ENCODE measurements around the gene GLT8D1. TPM values are rescaled to one million over a fixed set of nuclear protein-coding genes. Genes with fewer than 3 reads are reported as not detected.
"Not testable (repeated sequence)": the region's sequence is repeated elsewhere in the genome, so short reads cannot be mapped to it uniquely, and the experiment has no call there.

Gene GLT8D1
- total RNA-seq, 8 experiments from 2014 or later = 46.9 to 120 (median 66.2) TPM

DNA sequence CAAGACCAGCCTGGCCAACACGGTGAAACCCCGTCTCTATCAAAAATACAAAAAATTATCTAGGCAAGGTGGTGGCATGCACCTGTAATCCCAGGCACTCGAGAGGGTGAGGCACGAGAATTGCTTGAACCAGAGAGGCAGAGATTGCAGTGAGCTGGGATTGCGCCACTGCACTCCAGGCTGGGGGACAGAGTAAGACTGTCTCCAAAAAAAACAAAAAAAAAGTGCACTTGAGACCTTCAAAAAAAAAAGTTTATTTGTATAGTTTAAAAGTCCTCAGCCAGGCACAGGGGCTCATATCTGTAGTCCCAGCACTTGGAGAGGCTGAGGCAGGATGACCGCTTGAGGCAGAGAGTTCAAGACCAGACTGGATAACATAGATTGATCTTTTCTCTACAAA, 22.0 kb downstream of the GLT8D1 start:
- in situ Hi-C loops (cut with MboI; ENCODE audit: low pct_unique_long_range_greater_than_20kb in 2 of 9, low sequenced_read_pairs in 9 of 9, unreplicated experiment in 9 of 9) = no loop called here
- WGBS, 10 experiments = 40 to 100% (median 89%) methylated on average over 1 to 6 of the region's 6 CpGs; no CpG with 5 or more reads in 3 of the 10 experiments
- Histone ChIP-seq H3K4me3 (no peak overlapping the region), H3K27ac (no peak overlapping the region), H3K4me1 (replicated peaks in 1 of 2) (peaks cover 12 to 17% of the 10 kb centered on the region in 2 donors)
- no peak for ATAC-seq (replicated peaks in 6 of 8)

DNA sequence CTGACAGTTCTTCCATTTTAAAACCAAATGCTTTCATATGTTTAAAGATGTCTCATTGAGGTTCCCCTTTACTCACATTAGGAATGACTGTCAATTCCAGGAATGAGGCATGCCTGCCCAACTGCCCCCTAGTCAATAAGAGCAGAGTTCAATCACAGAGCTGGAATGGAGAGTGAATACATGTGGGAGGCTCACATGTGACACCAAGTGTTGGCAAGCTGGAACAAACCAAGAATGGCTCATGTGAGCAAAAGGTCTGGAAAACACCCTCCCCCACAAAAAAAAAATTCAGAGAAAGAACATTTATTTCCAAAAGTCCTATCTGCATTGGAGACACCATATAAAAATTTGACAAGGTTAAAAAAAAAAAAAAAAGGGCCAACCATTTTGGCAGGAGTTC, 23.6 kb downstream of the GLT8D1 start:
- no peak overlapping the region for H3K27ac ChIP-seq
- peak in 2 of 8 experiments; percentile 13 to 39 for ATAC-seq (replicated peaks in 6 of 8)
- peaks cover 10 to 13% of the 10 kb centered on the region in 2 donors for H3K4me1 ChIP-seq (replicated peaks in 1 of 2)
- no peak overlapping the region for H3K4me3 ChIP-seq
- in situ Hi-C loops (cut with MboI; ENCODE audit: low pct_unique_long_range_greater_than_20kb in 2 of 9, low sequenced_read_pairs in 9 of 9, unreplicated experiment in 9 of 9) = no loop called here

DNA sequence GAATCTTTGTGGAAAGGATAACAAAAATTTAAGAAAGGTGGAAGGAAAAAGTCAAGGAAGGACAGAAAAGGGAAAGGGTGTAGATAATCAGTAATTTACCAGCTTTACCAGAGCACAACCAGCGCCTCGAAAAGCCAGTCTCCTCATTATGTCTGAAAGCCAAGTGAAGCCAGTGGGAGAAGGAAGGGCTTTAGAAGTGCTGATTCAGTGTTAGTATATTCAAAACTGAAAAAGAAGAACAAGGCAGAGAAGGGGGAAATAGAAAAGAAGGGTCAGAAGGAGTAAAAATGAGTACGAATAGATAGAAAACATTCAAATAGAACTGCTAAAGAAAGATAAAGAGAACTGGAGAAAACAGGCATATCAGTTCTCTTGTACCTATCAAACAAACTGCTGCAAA, 24.0 kb downstream of the GLT8D1 start:
- no peak for ATAC-seq (replicated peaks in 6 of 8)
- 30 to 100% (median 78%) methylated on average over 2 to 3 of the region's 3 CpGs; no CpG with 5 or more reads in 1 of the 10 experiments for WGBS, 10 experiments
- H3K4me3 ChIP-seq = no peak overlapping the region
- H3K4me1 ChIP-seq (replicated peaks in 1 of 2) = peaks cover 6 to 12% of the 10 kb centered on the region in 2 donors
- H3K27ac ChIP-seq = no peak overlapping the region
- in situ Hi-C loops (cut with MboI; ENCODE audit: low pct_unique_long_range_greater_than_20kb in 2 of 9, low sequenced_read_pairs in 9 of 9, unreplicated experiment in 9 of 9) = no loop called here

DNA sequence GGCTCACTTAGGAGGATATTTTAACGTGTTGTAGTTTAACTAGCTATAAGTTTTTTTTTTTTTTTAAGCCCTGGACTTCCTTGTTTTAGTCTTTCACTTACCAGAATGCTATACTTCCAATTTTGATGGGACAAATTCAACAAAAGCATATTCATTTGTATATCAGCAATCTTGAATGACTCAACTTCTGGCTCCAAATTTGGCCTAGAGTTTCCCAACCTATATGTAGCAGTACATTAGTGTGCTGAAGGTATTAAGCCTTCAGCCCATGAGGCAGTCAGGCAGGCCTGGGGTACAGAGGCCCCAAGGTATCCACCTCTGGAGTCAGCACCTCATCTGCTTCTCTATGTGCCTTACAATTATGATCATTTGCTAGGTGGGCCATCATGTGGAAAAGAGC, 25.8 kb downstream of the GLT8D1 start:
- in situ Hi-C loops (cut with MboI; ENCODE audit: low pct_unique_long_range_greater_than_20kb in 2 of 9, low sequenced_read_pairs in 9 of 9, unreplicated experiment in 9 of 9) = no loop called here
- no peak for ATAC-seq (replicated peaks in 6 of 8)

DNA sequence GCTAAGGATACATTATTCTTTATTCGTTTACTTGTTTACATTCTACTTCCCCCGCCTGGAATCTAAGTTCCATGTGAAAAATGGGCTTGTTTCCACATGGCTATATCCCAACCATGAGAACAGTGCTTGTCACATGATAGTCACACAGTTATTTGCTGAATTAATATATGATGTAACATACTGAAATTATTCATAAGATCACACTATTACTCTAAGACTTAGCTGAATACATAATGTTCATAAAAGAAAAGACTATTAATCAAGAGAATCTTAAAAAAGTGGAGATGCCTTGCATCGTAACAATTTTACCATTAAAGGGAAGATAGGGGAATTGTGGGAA, 26.4 kb downstream of the GLT8D1 start:
- Histone ChIP-seq H3K4me3 (no peak overlapping the region), H3K27ac (no peak overlapping the region), H3K4me1 (replicated peaks in 1 of 2) (peaks cover 5 to 6% of the 10 kb centered on the region in 2 donors)
- peak in 3 of 8 experiments; percentile 52 to 83 (median 78) for ATAC-seq (replicated peaks in 6 of 8)
- WGBS, 10 experiments = 71 to 100% (median 87%) methylated on average over 1 to 3 of the region's 3 CpGs; no CpG with 5 or more reads in 2 of the 10 experiments
- in situ Hi-C loops (cut with MboI; ENCODE audit: low pct_unique_long_range_greater_than_20kb in 2 of 9, low sequenced_read_pairs in 9 of 9, unreplicated experiment in 9 of 9) = no loop called here

More for the DNA sequence above, 25.8 kb downstream of the GLT8D1 start:
- Histone ChIP-seq H3K4me1 (replicated peaks in 1 of 2) (peaks cover 5 to 12% of the 10 kb centered on the region in 2 donors), H3K27ac (no peak overlapping the region), H3K4me3 (no peak overlapping the region)
- 100% methylated on average over 1 of the region's 1 CpG; no CpG with 5 or more reads in 3 of the 10 experiments for WGBS, 10 experiments

DNA sequence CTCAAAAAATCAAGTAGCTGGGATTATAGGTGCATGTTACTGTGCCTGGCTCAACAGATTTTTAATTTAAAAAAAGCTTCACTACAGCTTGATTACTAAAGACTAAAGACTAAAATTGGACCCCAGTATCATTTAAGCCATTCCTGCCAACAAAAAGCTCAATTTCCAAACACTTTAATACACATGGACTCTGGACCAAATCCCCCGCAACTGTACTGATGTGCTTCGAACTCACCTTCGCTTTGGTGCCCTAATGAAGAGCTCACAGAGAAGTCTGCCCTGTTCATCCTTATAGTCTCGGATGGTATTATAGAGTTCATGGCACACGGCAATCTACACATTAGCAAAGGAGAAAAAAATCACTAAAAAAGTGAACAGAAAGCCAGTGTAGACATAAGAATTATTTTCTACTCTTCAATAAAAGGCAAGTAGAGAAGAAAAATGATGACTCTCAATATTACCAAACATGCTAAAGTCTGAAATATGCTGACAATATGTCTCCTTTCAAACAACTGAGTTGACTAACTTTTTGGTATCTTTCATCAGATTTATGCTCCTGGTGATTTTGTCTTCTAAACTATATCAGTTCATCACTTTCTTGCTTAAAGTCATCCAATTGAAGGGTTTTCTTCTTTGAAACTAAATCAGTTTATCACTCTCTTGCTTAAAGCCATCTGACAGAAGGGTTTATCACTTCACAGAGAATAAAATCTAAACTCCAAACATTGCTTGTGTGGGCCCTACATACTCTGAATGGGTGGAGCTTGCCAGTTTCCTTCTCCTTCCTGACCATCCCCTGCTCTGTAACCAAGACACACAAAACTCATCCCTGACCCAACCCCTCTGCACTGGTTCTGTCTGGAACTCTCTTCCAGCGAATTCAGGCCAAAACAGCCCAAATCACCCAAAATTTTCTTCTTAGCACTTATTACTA, 27.1 kb downstream of the GLT8D1 start:
- Histone ChIP-seq H3K27ac (no peak overlapping the region), H3K4me3 (no peak overlapping the region), H3K4me1 (replicated peaks in 1 of 2) (peaks cover 4 to 5% of the 10 kb centered on the region in 2 donors)
- in situ Hi-C loops (cut with MboI; ENCODE audit: low pct_unique_long_range_greater_than_20kb in 2 of 9, low sequenced_read_pairs in 9 of 9, unreplicated experiment in 9 of 9) = no loop called here
- WGBS, 10 experiments = 98 to 100% (median 100%) methylated on average over 1 to 6 of the region's 6 CpGs; no CpG with 5 or more reads in 1 of the 10 experiments
- peak in 5 of 8 experiments; percentile 7 to 65 (median 35) for ATAC-seq (replicated peaks in 6 of 8)

DNA sequence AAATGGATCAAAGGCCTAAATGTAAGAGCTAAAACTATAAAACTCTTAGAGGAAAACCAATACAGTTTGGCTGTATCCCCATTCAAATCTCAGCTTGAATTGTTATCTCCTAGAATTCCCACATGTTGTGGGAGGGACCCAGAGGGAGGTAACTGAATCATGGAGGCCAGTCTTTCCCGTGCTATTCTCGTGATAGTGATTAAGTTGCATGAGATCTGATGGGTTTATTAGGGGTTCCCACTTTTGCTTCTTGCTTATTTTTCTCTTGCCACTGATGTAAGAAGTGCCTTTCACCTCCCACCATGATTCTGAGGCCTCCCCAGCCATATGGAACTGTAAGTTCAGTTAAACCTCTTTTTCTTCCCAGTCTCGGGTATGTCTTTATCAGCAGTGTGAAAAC, 29.4 kb downstream of the GLT8D1 start:
- 67 to 100% (median 83%) methylated on average over 1 to 3 of the region's 3 CpGs; no CpG with 5 or more reads in 3 of the 10 experiments for WGBS, 10 experiments
- ATAC-seq (replicated peaks in 6 of 8); H3K27ac ChIP-seq; in situ Hi-C loops (cut with MboI; ENCODE audit: low pct_unique_long_range_greater_than_20kb in 2 of 9, low sequenced_read_pairs in 9 of 9, unreplicated experiment in 9 of 9); H3K4me3 ChIP-seq; H3K4me1 ChIP-seq (replicated peaks in 1 of 2): not testable (repeated sequence)

DNA sequence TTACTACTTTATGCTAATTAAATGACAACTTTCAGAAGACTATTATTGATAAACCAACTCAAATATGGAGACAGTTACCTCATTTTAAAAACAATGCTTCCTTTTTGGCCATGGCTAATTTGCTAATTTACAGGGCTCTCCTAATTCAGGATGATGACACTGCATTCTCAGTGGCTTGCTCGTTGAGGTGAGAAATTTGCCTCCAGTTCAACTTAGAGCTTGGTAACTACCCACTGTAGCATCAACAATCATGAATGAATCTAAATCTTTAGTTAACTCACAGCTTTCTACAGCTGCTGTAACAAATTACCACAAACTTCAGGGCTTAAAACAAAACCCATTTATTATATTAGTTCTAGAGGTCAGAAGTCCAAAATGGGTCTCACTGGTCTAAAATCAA, 33.9 kb downstream of the GLT8D1 start:
- H3K27ac ChIP-seq = no peak overlapping the region
- ATAC-seq (replicated peaks in 6 of 8) = no peak
- WGBS, 10 experiments = 22 to 80% (median 44%) methylated on average over 1 of the region's 1 CpG; no CpG with 5 or more reads in 5 of the 10 experiments
- H3K4me3 ChIP-seq = no peak overlapping the region
- no peaks in the 10 kb centered on the region for H3K4me1 ChIP-seq (replicated peaks in 1 of 2)
- in situ Hi-C loops (cut with MboI; ENCODE audit: low pct_unique_long_range_greater_than_20kb in 2 of 9, low sequenced_read_pairs in 9 of 9, unreplicated experiment in 9 of 9) = no loop called here

DNA sequence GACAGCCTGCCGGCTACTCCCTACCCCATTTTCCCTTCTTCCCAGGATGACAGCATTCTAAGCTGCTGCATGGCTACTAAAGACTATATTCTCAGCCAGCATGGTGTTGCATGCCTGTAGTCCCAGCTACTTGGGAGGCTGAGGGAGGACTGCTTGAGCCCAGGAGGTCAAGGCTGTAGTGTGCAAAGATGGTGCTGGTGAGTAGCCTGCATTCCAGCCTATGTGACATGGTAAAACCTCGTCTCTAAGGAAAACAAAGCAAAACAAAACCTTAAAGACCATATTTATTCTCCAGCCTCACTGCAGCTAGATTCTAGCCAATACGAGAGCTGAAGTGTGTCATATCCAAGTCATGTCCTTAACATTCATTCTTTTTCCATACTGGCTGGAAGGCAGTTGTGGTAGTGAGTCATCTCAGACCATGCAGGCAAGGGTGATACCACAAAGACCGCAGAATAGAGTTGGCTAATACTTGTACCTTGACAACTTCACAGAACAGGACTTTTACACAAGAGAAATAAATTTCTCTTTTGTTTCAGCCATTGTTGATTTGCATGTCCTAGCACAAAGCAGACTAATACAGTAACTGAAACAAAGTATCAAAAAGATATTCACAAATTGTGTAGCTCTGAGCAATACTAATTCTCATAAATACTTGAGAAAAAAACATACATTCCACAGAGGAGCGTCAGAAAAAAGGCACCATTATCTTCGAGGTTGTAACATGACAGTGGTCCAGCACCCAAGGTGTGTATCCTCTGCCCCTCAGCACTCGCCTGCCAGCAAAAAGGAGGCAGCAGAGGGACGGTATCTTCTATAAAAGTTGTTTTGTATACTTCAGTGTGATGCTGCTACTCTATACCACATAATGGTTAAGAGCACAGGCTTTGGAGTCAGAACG, 34.7 kb downstream of the GLT8D1 start:
- 14 to 100% (median 91%) methylated on average over 1 to 9 of the region's 9 CpGs for WGBS, 10 experiments
- Histone ChIP-seq H3K4me1 (replicated peaks in 1 of 2) (no peaks in the 10 kb centered on the region), H3K27ac (no peak overlapping the region), H3K4me3 (no peak overlapping the region)
- in situ Hi-C loops (cut with MboI; ENCODE audit: low pct_unique_long_range_greater_than_20kb in 2 of 9, low sequenced_read_pairs in 9 of 9, unreplicated experiment in 9 of 9) = no loop called here
- ATAC-seq (replicated peaks in 6 of 8) = peak in 7 of 8 experiments; percentile 30 to 98 (median 94)

DNA sequence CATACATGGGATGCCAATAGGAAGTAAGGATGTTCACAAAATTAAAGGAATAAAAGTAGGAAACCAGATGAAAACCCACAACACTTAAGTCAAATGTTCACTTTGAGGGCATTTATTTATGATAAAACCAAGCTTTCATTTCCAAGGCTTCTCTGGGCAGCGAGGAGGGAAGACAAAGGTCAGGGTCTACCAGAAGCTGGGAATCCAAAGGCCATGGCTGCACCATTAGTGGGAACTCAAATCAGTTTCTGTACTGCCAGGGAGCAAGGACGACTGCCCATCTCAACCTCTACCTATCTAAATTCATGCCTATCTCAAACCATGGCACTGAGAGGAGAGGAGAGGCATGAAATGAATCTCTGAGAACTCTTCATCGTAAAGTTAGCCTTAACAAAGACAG, 42.5 kb downstream of the GLT8D1 start:
- Histone ChIP-seq H3K4me3 (no peak overlapping the region), H3K27ac (no peak overlapping the region), H3K4me1 (replicated peaks in 1 of 2) (no peaks in the 10 kb centered on the region)
- no peak for ATAC-seq (replicated peaks in 6 of 8)
- in situ Hi-C loops (cut with MboI; ENCODE audit: low pct_unique_long_range_greater_than_20kb in 2 of 9, low sequenced_read_pairs in 9 of 9, unreplicated experiment in 9 of 9) = no loop called here
- WGBS, 10 experiments = 84 to 100% (median 100%) methylated on average over 1 to 3 of the region's 3 CpGs

DNA sequence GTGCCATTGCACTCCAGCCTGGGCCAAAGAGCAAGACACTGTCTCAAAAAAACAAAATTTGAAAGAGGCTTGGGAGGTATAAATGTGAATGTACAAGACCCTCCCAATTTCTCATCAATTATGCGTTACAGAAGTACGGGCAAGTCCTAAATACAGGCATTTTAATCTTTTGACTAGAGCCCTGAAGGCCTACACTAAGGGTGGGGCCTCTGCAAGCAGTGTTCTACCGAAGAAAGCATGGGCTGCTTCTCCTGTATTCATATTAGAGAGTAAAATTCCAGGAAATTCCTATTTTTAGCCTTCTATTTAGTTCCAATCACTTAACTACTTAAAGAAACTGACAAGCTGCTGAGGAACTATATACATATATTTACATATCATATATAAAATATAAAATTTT, 45.5 kb downstream of the GLT8D1 start:
- WGBS, 10 experiments = 0 to 100% (median 79%) methylated on average over 1 to 3 of the region's 3 CpGs; no CpG with 5 or more reads in 1 of the 10 experiments
- ATAC-seq (replicated peaks in 6 of 8) = peak in 3 of 8 experiments; percentile 87 to 99 (median 99)
- Histone ChIP-seq H3K27ac (no peak overlapping the region), H3K4me3 (no peak overlapping the region), H3K4me1 (replicated peaks in 1 of 2) (no peaks in the 10 kb centered on the region)
- in situ Hi-C loops (cut with MboI; ENCODE audit: low pct_unique_long_range_greater_than_20kb in 2 of 9, low sequenced_read_pairs in 9 of 9, unreplicated experiment in 9 of 9) = no loop called here

DNA sequence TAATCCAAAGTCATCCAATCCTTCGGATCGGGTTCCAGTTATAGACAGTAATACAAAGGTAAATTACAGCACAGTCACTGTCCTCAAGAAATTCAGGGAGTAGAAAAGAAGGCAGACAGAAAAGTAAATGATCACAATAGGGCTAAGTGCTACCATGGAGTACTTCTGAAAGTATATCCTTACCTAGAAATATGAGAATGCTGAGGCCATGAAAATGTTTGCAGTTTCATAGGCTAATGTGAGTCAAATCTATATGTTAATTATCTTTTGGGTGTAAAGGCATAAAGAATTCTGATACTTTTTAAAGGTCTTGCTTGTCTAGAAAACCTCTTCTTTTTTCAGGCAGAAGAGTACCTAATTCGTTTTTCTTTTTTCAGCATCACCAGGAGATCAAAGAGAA, 49.7 kb downstream of the GLT8D1 start:
- in situ Hi-C loops (cut with MboI; ENCODE audit: low pct_unique_long_range_greater_than_20kb in 2 of 9, low sequenced_read_pairs in 9 of 9, unreplicated experiment in 9 of 9) = no loop called here
- H3K4me3 ChIP-seq = no peak overlapping the region
- no peaks in the 10 kb centered on the region for H3K4me1 ChIP-seq (replicated peaks in 1 of 2)
- 0 to 100% (median 64%) methylated on average over 1 to 3 of the region's 3 CpGs; no CpG with 5 or more reads in 1 of the 10 experiments for WGBS, 10 experiments
- ATAC-seq (replicated peaks in 6 of 8) = no peak
- H3K27ac ChIP-seq = no peak overlapping the region

DNA sequence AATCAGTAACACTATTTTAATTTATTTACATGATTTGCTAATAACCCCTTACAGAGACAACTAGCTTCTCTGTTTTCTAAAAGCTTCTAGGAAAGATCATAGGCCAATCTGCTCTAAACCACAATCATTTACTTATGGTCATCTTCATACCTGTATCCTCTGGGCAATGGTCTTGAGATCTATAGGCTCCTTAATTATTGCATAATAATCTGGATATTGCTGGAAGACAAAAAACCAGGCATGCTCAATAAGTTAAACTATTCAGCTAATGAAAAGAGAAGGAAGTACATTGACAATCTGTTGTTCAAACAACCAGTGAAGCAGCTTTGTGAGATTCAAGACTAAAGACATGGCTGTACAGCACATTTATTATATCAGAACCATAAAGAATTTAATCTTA, 54.0 kb downstream of the GLT8D1 start:
- in situ Hi-C loops (cut with MboI; ENCODE audit: low pct_unique_long_range_greater_than_20kb in 2 of 9, low sequenced_read_pairs in 9 of 9, unreplicated experiment in 9 of 9) = no loop called here
- H3K4me3 ChIP-seq = no peak overlapping the region
- no peak for ATAC-seq (replicated peaks in 6 of 8)
- H3K4me1 ChIP-seq (replicated peaks in 1 of 2) = no peaks in the 10 kb centered on the region
- H3K27ac ChIP-seq = no peak overlapping the region

All from motor neuron (in vitro differentiated cells).